Measurements from ENCODE around the gene TUSC2. TPM values are rescaled to one million over a fixed set of nuclear protein-coding genes. Genes with fewer than 3 reads are reported as not detected.

Gene TUSC2
- total and polyA plus RNA-seq, 2 experiments from 2014 or later: 41.6 to 71.0 TPM

DNA sequence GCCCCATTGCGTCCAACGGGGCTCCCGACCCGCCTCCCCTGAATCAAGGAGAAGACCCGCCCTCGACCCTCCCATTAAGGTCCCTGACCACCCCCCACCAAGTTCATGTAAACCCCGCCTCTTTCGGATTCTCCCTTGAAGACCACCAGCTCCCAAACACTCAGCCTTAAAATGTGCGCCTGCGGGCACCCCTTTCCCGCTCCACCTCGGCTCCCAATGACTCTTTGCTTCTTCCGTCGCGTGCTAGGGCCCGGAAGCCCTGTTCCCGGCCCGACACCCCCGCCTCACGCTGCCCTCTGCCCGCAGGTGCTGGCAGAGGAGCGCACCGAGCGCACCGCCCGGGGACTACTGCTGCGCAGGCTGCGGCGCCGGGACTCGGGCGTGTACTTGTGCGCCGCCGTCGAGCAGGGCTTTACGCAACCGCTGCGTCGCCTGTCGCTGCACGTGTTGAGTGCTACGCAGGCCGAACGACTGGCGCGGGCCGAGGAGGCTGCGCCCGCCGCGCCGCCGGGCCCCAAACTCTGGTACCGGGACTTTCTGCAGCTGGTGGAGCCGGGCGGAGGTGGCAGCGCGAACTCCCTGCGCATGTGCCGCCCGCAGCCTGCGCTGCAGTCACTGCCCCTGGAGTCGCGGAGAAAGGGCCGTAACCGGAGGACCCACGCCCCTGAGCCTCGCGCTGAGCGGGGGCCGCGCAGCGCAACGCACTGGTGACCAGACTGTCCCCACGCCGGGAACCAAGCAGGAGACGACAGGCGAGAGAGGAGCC, 51.8 kb downstream of the TUSC2 start:
- peaks cover 10% of the 10 kb centered on the region; the same call in 1 of the 2 replicates for H3F3A ChIP-seq (replicated peaks; ENCODE audit: low read depth)
- no peak overlapping the region for H3K27ac Mint-ChIP-seq
- H3K36me3 ChIP-seq (ENCODE audit: insufficient read depth): no peaks in the 10 kb centered on the region
- no peaks in the 10 kb centered on the region for H4K20me1 ChIP-seq (replicated peaks; ENCODE audit: insufficient read depth)
- no peaks in the 10 kb centered on the region for H3K36me3 Mint-ChIP-seq (ENCODE audit: low read depth)
- peaks cover 3% of the 10 kb centered on the region; the same call in 1 of the 2 replicates for H3K4me1 ChIP-seq (ENCODE audit: insufficient read depth)
- TF ChIP-seq POLR2AphosphoS5 (IDR thresholded peaks at IDR 0.05; ENCODE audit: low read depth) (peak; percentile 40; the same call in 1 of the 2 replicates), JUNB (IDR thresholded peaks at IDR 0.05; ENCODE audit: unreplicated experiment) (no peak), CREB1 (CRISPR knock-in tag; IDR thresholded peaks at IDR 0.05; ENCODE audit: low read depth) (peak; percentile 75)
- TF ChIP-seq, protein P1, sequence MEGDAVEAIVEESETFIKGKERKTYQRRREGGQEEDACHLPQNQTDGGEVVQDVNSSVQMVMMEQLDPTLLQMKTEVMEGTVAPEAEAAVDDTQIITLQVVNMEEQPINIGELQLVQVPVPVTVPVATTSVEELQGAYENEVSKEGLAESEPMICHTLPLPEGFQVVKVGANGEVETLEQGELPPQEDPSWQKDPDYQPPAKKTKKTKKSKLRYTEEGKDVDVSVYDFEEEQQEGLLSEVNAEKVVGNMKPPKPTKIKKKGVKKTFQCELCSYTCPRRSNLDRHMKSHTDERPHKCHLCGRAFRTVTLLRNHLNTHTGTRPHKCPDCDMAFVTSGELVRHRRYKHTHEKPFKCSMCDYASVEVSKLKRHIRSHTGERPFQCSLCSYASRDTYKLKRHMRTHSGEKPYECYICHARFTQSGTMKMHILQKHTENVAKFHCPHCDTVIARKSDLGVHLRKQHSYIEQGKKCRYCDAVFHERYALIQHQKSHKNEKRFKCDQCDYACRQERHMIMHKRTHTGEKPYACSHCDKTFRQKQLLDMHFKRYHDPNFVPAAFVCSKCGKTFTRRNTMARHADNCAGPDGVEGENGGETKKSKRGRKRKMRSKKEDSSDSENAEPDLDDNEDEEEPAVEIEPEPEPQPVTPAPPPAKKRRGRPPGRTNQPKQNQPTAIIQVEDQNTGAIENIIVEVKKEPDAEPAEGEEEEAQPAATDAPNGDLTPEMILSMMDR (conservative IDR thresholded peaks at IDR 0.05; ENCODE audit: low read depth in 2 of 2): no peak
- TF ChIP-seq, protein P2, sequence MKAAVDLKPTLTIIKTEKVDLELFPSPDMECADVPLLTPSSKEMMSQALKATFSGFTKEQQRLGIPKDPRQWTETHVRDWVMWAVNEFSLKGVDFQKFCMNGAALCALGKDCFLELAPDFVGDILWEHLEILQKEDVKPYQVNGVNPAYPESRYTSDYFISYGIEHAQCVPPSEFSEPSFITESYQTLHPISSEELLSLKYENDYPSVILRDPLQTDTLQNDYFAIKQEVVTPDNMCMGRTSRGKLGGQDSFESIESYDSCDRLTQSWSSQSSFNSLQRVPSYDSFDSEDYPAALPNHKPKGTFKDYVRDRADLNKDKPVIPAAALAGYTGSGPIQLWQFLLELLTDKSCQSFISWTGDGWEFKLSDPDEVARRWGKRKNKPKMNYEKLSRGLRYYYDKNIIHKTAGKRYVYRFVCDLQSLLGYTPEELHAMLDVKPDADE (IDR thresholded peaks at IDR 0.05): no peak
- DNase-seq (ENCODE audit: low spot score): peak; percentile 89
- no peaks in the 10 kb centered on the region for H3K79me2 ChIP-seq (replicated peaks; ENCODE audit: insufficient read depth)
- H2AFZ ChIP-seq: peak overlapping the region; percentile 80
- no peaks in the 10 kb centered on the region for H3K9me3 Mint-ChIP-seq
- peaks cover 51% of the 10 kb centered on the region for H3K27me3 Mint-ChIP-seq (ENCODE audit: insufficient read depth, low read depth, poor library complexity)
- peak; percentile 34 for ATAC-seq
- H3K4me1 Mint-ChIP-seq: peaks cover 30% of the 10 kb centered on the region
- H3K27ac ChIP-seq (ENCODE audit: low read depth): no peak overlapping the region
- H3K27me3 ChIP-seq (ENCODE audit: insufficient read depth): peaks cover 57% of the 10 kb centered on the region
- peak overlapping the region; percentile 78 for H3K4me3 Mint-ChIP-seq
- peak overlapping the region; percentile 63 for H3K4me3 ChIP-seq
- peak overlapping the region; percentile 86 for H3K4me2 ChIP-seq
- H3K9me2 ChIP-seq (ENCODE audit: insufficient read depth): no peaks in the 10 kb centered on the region

DNA sequence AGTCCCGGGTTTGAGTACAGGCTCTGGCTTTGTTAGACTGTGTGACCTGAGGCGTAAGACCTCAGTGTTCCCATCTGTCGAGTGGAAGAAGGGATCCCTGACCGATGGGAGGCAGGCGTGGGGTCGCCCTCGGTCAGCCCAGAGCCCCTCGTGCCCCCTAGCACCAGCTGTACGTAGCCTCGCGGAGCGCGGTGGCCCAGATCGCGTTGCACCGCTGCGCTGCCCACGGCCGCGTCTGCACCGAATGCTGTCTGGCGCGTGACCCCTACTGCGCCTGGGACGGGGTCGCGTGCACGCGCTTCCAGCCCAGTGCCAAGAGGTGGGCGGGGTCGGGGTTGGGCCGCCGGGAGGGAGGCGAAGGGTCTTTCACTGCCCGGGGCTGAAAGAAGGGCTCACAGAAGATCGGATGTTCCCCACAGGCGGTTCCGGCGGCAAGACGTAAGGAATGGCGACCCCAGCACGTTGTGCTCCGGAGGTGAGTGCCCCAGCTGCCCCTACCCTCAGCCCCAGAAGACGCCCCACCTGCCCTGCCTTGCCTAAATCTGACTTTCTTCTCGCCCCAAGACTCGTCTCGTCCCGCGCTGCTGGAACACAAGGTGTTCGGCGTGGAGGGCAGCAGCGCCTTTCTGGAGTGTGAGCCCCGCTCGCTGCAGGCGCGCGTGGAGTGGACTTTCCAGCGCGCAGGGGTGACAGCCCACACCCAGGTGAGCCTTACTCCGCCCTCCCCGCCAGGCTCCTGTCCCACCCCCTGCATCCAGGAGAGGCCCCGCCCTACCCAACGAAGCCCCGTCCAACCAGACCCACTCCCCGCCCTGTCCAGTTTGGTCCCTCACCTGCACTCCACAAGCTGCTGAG, 52.7 kb downstream of the TUSC2 start:
- peak; percentile 18 for ATAC-seq
- Mint-ChIP-seq H3K9me3 (no peaks in the 10 kb centered on the region), H3K4me1 (peaks cover 30% of the 10 kb centered on the region), H3K36me3 (ENCODE audit: low read depth) (no peaks in the 10 kb centered on the region), H3K27me3 (ENCODE audit: insufficient read depth, low read depth, poor library complexity) (peaks cover 49% of the 10 kb centered on the region), H3K4me3 (peak overlapping the region; percentile 78), H3K27ac (no peak overlapping the region)
- Histone ChIP-seq H3K4me1 (ENCODE audit: insufficient read depth) (peaks cover 3% of the 10 kb centered on the region; the same call in 1 of the 2 replicates), H3K9me2 (ENCODE audit: insufficient read depth) (no peaks in the 10 kb centered on the region), H3K27ac (ENCODE audit: low read depth) (no peak overlapping the region), H3K36me3 (ENCODE audit: insufficient read depth) (no peaks in the 10 kb centered on the region), H3K4me3 (peak overlapping the region; percentile 63), H3K79me2 (replicated peaks; ENCODE audit: insufficient read depth) (no peaks in the 10 kb centered on the region), H2AFZ (peak overlapping the region; percentile 80), H3F3A (replicated peaks; ENCODE audit: low read depth) (peaks cover 10% of the 10 kb centered on the region; the same call in 1 of the 2 replicates), H3K4me2 (peak overlapping the region; percentile 86), H4K20me1 (replicated peaks; ENCODE audit: insufficient read depth) (no peaks in the 10 kb centered on the region), H3K27me3 (ENCODE audit: insufficient read depth) (peaks cover 57% of the 10 kb centered on the region)
- DNase-seq (ENCODE audit: low spot score): peak; percentile 78
- TF ChIP-seq STAT1 (IDR thresholded peaks at IDR 0.05; ENCODE audit: unreplicated experiment): no peak
- no peak for TF ChIP-seq JUNB (IDR thresholded peaks at IDR 0.05; ENCODE audit: unreplicated experiment)
- TF ChIP-seq ZNF331 (CRISPR knock-in tag; IDR thresholded peaks at IDR 0.05; ENCODE audit: low read depth): no peak
- TF ChIP-seq, protein P2 (IDR thresholded peaks at IDR 0.05): no peak
- TF ChIP-seq, protein P3, sequence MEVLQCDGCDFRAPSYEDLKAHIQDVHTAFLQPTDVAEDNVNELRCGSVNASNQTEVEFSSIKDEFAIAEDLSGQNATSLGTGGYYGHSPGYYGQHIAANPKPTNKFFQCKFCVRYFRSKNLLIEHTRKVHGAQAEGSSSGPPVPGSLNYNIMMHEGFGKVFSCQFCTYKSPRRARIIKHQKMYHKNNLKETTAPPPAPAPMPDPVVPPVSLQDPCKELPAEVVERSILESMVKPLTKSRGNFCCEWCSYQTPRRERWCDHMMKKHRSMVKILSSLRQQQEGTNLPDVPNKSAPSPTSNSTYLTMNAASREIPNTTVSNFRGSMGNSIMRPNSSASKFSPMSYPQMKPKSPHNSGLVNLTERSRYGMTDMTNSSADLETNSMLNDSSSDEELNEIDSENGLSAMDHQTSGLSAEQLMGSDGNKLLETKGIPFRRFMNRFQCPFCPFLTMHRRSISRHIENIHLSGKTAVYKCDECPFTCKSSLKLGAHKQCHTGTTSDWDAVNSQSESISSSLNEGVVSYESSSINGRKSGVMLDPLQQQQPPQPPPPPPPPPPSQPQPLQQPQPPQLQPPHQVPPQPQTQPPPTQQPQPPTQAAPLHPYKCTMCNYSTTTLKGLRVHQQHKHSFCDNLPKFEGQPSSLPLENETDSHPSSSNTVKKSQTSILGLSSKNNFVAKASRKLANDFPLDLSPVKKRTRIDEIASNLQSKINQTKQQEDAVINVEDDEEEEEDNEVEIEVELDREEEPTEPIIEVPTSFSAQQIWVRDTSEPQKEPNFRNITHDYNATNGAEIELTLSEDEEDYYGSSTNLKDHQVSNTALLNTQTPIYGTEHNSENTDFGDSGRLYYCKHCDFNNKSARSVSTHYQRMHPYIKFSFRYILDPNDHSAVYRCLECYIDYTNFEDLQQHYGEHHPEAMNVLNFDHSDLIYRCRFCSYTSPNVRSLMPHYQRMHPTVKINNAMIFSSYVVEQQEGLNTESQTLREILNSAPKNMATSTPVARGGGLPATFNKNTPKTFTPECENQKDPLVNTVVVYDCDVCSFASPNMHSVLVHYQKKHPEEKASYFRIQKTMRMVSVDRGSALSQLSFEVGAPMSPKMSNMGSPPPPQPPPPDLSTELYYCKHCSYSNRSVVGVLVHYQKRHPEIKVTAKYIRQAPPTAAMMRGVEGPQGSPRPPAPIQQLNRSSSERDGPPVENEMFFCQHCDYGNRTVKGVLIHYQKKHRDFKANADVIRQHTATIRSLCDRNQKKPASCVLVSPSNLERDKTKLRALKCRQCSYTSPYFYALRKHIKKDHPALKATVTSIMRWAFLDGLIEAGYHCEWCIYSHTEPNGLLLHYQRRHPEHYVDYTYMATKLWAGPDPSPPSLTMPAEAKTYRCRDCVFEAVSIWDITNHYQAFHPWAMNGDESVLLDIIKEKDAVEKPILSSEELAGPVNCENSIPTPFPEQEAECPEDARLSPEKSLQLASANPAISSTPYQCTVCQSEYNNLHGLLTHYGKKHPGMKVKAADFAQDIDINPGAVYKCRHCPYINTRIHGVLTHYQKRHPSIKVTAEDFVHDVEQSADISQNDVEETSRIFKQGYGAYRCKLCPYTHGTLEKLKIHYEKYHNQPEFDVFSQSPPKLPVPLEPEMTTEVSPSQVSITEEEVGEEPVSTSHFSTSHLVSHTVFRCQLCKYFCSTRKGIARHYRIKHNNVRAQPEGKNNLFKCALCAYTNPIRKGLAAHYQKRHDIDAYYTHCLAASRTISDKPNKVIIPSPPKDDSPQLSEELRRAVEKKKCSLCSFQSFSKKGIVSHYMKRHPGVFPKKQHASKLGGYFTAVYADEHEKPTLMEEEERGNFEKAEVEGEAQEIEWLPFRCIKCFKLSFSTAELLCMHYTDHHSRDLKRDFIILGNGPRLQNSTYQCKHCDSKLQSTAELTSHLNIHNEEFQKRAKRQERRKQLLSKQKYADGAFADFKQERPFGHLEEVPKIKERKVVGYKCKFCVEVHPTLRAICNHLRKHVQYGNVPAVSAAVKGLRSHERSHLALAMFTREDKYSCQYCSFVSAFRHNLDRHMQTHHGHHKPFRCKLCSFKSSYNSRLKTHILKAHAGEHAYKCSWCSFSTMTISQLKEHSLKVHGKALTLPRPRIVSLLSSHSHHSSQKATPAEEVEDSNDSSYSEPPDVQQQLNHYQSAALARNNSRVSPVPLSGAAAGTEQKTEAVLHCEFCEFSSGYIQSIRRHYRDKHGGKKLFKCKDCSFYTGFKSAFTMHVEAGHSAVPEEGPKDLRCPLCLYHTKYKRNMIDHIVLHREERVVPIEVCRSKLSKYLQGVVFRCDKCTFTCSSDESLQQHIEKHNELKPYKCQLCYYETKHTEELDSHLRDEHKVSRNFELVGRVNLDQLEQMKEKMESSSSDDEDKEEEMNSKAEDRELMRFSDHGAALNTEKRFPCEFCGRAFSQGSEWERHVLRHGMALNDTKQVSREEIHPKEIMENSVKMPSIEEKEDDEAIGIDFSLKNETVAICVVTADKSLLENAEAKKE (CRISPR knock-in tag; IDR thresholded peaks at IDR 0.05): no peak

Measured in GM23338 (cell line).